Tibial artery (tissue), 4 donors: ENCODE data around the gene TUBGCP2.

Source experiments
- DNase-seq, 2 donors: peaks; one replicate each; pipeline ENCODE4 v3.0.0-alpha.2; 2019
- H3K27ac ChIP-seq, 2 donors: fragments of 200-600 bp; sonication (generic) in 1 of 2; 1 replicate in 1 of 2; 2 replicates in 1 of 2; pipeline ENCODE4 v1.5.1; 2018 to 2019; ENCODE audit warnings: mild to moderate bottlenecking in 1 of 2
- H3K27me3 ChIP-seq, 2 donors: fragments of 200-600 bp; sonication (generic) in 1 of 2; one replicate each; pipeline versions ENCODE4 v1.5.1 to v1.6.0; 2016 to 2019
- H3K36me3 ChIP-seq, 3 donors: fragments of 200-600 bp; sonication (generic) in 2 of 3; one replicate each; pipeline ENCODE4 v1.5.1; 2016 to 2019; ENCODE audit warnings: mild to moderate bottlenecking in 2 of 3
- H3K4me1 ChIP-seq, 4 donors: fragments of 200-600 bp; sonication (generic) in 2 of 4; 1 replicate in 3 of 4; 2 replicates in 1 of 4; pipeline ENCODE4 v1.5.1; 2016 to 2019
- H3K4me3 ChIP-seq, 2 donors: fragments of 200-600 bp; sonication (generic) in 1 of 2; 1 replicate in 1 of 2; 2 replicates in 1 of 2; pipeline ENCODE4 v1.5.1; 2018 to 2019; ENCODE audit warnings: mild to moderate bottlenecking in 2 of 2
- H3K9me3 ChIP-seq, 3 donors: fragments of 200-600 bp; sonication (generic) in 1 of 3; one replicate each; pipeline ENCODE4 v1.5.1; 2016 to 2019
- CTCF ChIP-seq, 2 experiments: fragments of 200-600 bp in 1 of 2; fragments of 450-650 bp in 1 of 2; IDR thresholded peaks; one replicate each; pipeline ENCODE4 v1.5.1; 2017 to 2019; ENCODE audit warnings: antibody characterized with exemption in 2 of 2, mild to moderate bottlenecking in 1 of 2, moderate library complexity in 1 of 2
- intact Hi-C: fragments of 100-400 bp; cut with DNase I; formaldehyde crosslinking; loops from one replicate; pipeline ENCODE4 v1.15.0; 2023; ENCODE audit warnings: low total_unique reads

TUBGCP2 gene

GRCh38 chr10:133350950-133351329 is 42.3 kb upstream of the TUBGCP2 start:
- Histone ChIP-seq H3K4me3 (no peak overlapping the region), H3K27ac (no peak overlapping the region), H3K36me3 (peaks cover 0 to 4% (median 0%) of the 10 kb centered on the region in 3 donors), H3K27me3 (peaks cover 0 to 67% of the 10 kb centered on the region in 2 donors), H3K9me3 (no peaks in the 10 kb centered on the region), H3K4me1 (peaks cover 0 to 7% (median 0%) of the 10 kb centered on the region in 4 donors)
- intact Hi-C loops, result no loop called here
- TF ChIP-seq CTCF (IDR thresholded peaks at IDR 0.05), result no peak
- DNase-seq, result no peak

- intact Hi-C loops, result no loop called here
- no peak for TF ChIP-seq CTCF (IDR thresholded peaks at IDR 0.05)
- H3K27ac ChIP-seq, result no peak overlapping the region
- peaks cover 0 to 4% (median 0%) of the 10 kb centered on the region in 4 donors for H3K4me1 ChIP-seq
- DNase-seq, result no peak
- peaks cover 0 to 72% of the 10 kb centered on the region in 2 donors for H3K27me3 ChIP-seq
- no peak overlapping the region for H3K4me3 ChIP-seq
- H3K9me3 ChIP-seq, result no peaks in the 10 kb centered on the region
- H3K36me3 ChIP-seq, result peaks cover 0 to 4% (median 0%) of the 10 kb centered on the region in 3 donors
Measured at GRCh38 chr10:133350283-133350949, 41.7 kb upstream of the TUBGCP2 start.

GRCh38 chr10:133349577-133350011 is 40.9 kb upstream of the TUBGCP2 start:
- no peak for DNase-seq
- intact Hi-C loops, result no loop called here
- peaks cover 0 to 77% of the 10 kb centered on the region in 2 donors for H3K27me3 ChIP-seq

GRCh38 chr10:133349160-133349568 is 40.5 kb upstream of the TUBGCP2 start:
- no peaks in the 10 kb centered on the region for H3K4me1 ChIP-seq
- no peak overlapping the region for H3K4me3 ChIP-seq
- no peak for TF ChIP-seq CTCF (IDR thresholded peaks at IDR 0.05)
- no peaks in the 10 kb centered on the region for H3K9me3 ChIP-seq
- no peaks in the 10 kb centered on the region for H3K36me3 ChIP-seq
- DNase-seq, result no peak
- no peak overlapping the region for H3K27ac ChIP-seq
- intact Hi-C loops, result no loop called here
- peaks cover 0 to 81% of the 10 kb centered on the region in 2 donors for H3K27me3 ChIP-seq

More at GRCh38 chr10:133349577-133350011, 40.9 kb upstream of the TUBGCP2 start:
- H3K36me3 ChIP-seq, result no peaks in the 10 kb centered on the region
- H3K4me1 ChIP-seq, result no peaks in the 10 kb centered on the region
- no peak for TF ChIP-seq CTCF (IDR thresholded peaks at IDR 0.05)
- H3K9me3 ChIP-seq, result no peaks in the 10 kb centered on the region
- no peak overlapping the region for H3K4me3 ChIP-seq
- no peak overlapping the region for H3K27ac ChIP-seq

- H3K4me3 ChIP-seq, result no peak overlapping the region
- peaks cover 0 to 91% of the 10 kb centered on the region in 2 donors for H3K27me3 ChIP-seq
- no peaks in the 10 kb centered on the region for H3K36me3 ChIP-seq
- no peaks in the 10 kb centered on the region for H3K4me1 ChIP-seq
- H3K9me3 ChIP-seq, result no peaks in the 10 kb centered on the region
- DNase-seq, result no peak
- TF ChIP-seq CTCF (IDR thresholded peaks at IDR 0.05), result no peak
- H3K27ac ChIP-seq, result no peak overlapping the region
- intact Hi-C loops, result no loop called here
Measured at GRCh38 chr10:133347710-133348517, 39.2 kb upstream of the TUBGCP2 start.
